Activated gamma-delta T cell treated with anti-CD3 and anti-CD28 coated beads, Interleukin-2, amount 50 U/mL, for 16 hours (primary cell): ENCODE results near the gene IGF2BP2.

ENCODE experiments used
- DNase-seq: peaks from one replicate; pipeline ENCODE4 v3.0.0-alpha.2; 2020; ENCODE audit warnings: low read depth

IGF2BP2 gene

GRCh38 chr3:185764163-185764979, 60.5 kb downstream of the IGF2BP2 start:
- DNase-seq = no peak

GRCh38 chr3:185763347-185764005, 61.4 kb downstream of the IGF2BP2 start:
- no peak for DNase-seq

GRCh38 chr3:185760550-185760949, 64.3 kb downstream of the IGF2BP2 start:
- DNase-seq = no peak

GRCh38 chr3:185760088-185760487, 64.8 kb downstream of the IGF2BP2 start:
- DNase-seq = no peak

GRCh38 chr3:185759512-185759911, 65.3 kb downstream of the IGF2BP2 start:
- no peak for DNase-seq

GRCh38 chr3:185758912-185759311, 65.9 kb downstream of the IGF2BP2 start:
- DNase-seq = no peak

GRCh38 chr3:185757176-185757575, 67.7 kb downstream of the IGF2BP2 start:
- DNase-seq = no peak

GRCh38 chr3:185756477-185756876, 68.4 kb downstream of the IGF2BP2 start:
- DNase-seq = no peak

- DNase-seq = no peak
Observed at GRCh38 chr3:185754920-185755319, 69.9 kb downstream of the IGF2BP2 start.

GRCh38 chr3:185753354-185753753, 71.5 kb downstream of the IGF2BP2 start:
- no peak for DNase-seq

GRCh38 chr3:185750702-185751101, 74.1 kb downstream of the IGF2BP2 start:
- no peak for DNase-seq

- no peak for DNase-seq
Observed at GRCh38 chr3:185750015-185750414, 74.8 kb downstream of the IGF2BP2 start.

- no peak for DNase-seq
Observed at GRCh38 chr3:185746470-185746869, 78.4 kb downstream of the IGF2BP2 start.

- no peak for DNase-seq
Observed at GRCh38 chr3:185744997-185745843, 79.6 kb downstream of the IGF2BP2 start.

- no peak for DNase-seq
Observed at GRCh38 chr3:185741586-185741985, 83.3 kb downstream of the IGF2BP2 start.

- DNase-seq = no peak
Observed at GRCh38 chr3:185740133-185740532, 84.7 kb downstream of the IGF2BP2 start.

- no peak for DNase-seq
Observed at GRCh38 chr3:185739264-185739701, 85.6 kb downstream of the IGF2BP2 start.

GRCh38 chr3:185737740-185738680, 86.8 kb downstream of the IGF2BP2 start:
- DNase-seq = no peak

GRCh38 chr3:185737020-185737419, 87.8 kb downstream of the IGF2BP2 start:
- no peak for DNase-seq

- no peak for DNase-seq
Observed at GRCh38 chr3:185734725-185735096, 90.1 kb downstream of the IGF2BP2 start.

- DNase-seq = no peak
Observed at GRCh38 chr3:185733980-185734724, 90.7 kb downstream of the IGF2BP2 start.
